CD14-positive monocyte (primary cell): Measurements from ENCODE around the gene CHKA. TPM values are rescaled to one million over a fixed set of nuclear protein-coding genes. Genes with fewer than 3 reads are reported as not detected.
A peak's percentile ranks its signal among the peaks of the same experiment; 100 is the strongest.

Experiments used
- DNase-seq, 3 donors: peaks; one replicate each; pipeline ENCODE4 v3.0.0-alpha.2; 2011 to 2022
- H2AFZ ChIP-seq: 2 replicates; pipeline ENCODE4 v1.6.0; 2012; ENCODE audit warnings: mild to moderate bottlenecking, low read depth, low read length, inconsistent platforms; ENCODE audit not compliant: insufficient read depth, poor library complexity, severe bottlenecking
- H3K27ac ChIP-seq, 2 donors: 1 replicate in 1 of 2; 2 replicates in 1 of 2; pipeline ENCODE4 v1.5.1; 2012 to 2013; ENCODE audit warnings: low read length in 2 of 2, control low read depth in 1 of 2, inconsistent platforms in 1 of 2, low read depth in 1 of 2, mild to moderate bottlenecking in 1 of 2
- H3K27me3 ChIP-seq, 2 donors: one replicate each; pipeline versions ENCODE4 v1.6.0 to v1.6.1; 2011 to 2013; ENCODE audit warnings: low read length in 2 of 2; ENCODE audit not compliant: control insufficient read depth in 2 of 2, insufficient read depth in 2 of 2
- H3K36me3 ChIP-seq, 2 donors: replicated peaks in 1 of 2; 1 replicate in 1 of 2; 2 replicates in 1 of 2; pipeline versions ENCODE4 v1.5.1 to v1.6.1; 2012 to 2013; ENCODE audit warnings: low read length in 2 of 2, control low read depth in 1 of 2, inconsistent platforms in 1 of 2, mild to moderate bottlenecking in 1 of 2; ENCODE audit not compliant: insufficient read depth in 2 of 2, control insufficient read depth in 1 of 2
- H3K4me1 ChIP-seq, 2 donors: 1 replicate in 1 of 2; 2 replicates in 1 of 2; pipeline versions ENCODE4 v1.5.1 to v1.6.1; 2012 to 2013; ENCODE audit warnings: low read length in 2 of 2, control low read depth in 1 of 2, inconsistent platforms in 1 of 2, mild to moderate bottlenecking in 1 of 2, moderate library complexity in 1 of 2; ENCODE audit not compliant: insufficient read depth in 2 of 2, control insufficient read depth in 1 of 2
- H3K4me2 ChIP-seq: replicated peaks from 2 replicates; pipeline ENCODE3; 2012; ENCODE audit warnings: low read length, moderate library complexity, mild to moderate bottlenecking; ENCODE audit not compliant: poor library complexity, severe bottlenecking; ENCODE audit errors: extremely low read depth
- H3K4me3 ChIP-seq, 3 experiments: fragments of 200-600 bp in 1 of 3; sonication (generic) in 1 of 3; replicated peaks in 1 of 3; 1 replicate in 2 of 3; 2 replicates in 1 of 3; pipeline ENCODE4 v1.5.1; 2011 to 2013; ENCODE audit warnings: low read length in 3 of 3, mild to moderate bottlenecking in 3 of 3, control low read depth in 2 of 3, low read depth in 2 of 3, inconsistent platforms in 1 of 3, moderate library complexity in 1 of 3
- H3K79me2 ChIP-seq: 2 replicates; pipeline ENCODE4 v1.6.0; 2012; ENCODE audit warnings: mild to moderate bottlenecking, control low read depth, inconsistent platforms, low read length, moderate library complexity; ENCODE audit not compliant: insufficient read depth
- H3K9ac ChIP-seq: 2 replicates; pipeline ENCODE4 v1.6.0; 2017; ENCODE audit warnings: low read length, mild to moderate bottlenecking; ENCODE audit not compliant: insufficient read depth, poor library complexity, severe bottlenecking
- H3K9me3 ChIP-seq, 2 donors: replicated peaks in 1 of 2; 1 replicate in 1 of 2; 2 replicates in 1 of 2; pipeline versions ENCODE4 v1.5.1 to v1.6.1; 2012 to 2013; ENCODE audit warnings: low read length in 2 of 2, control low read depth in 1 of 2; ENCODE audit not compliant: control insufficient read depth in 1 of 2, insufficient read depth in 1 of 2
- H4K20me1 ChIP-seq: 2 replicates; pipeline ENCODE4 v1.6.0; 2012; ENCODE audit warnings: mild to moderate bottlenecking, low read length, control low read depth, moderate library complexity; ENCODE audit not compliant: insufficient read depth
- H3K27ac Mint-ChIP-seq, 7 donors: one replicate each; pipeline ENCODE4 v1.8.0; 2020; ENCODE audit warnings: mild to moderate bottlenecking in 7 of 7, mixed read lengths in 7 of 7, moderate library complexity in 6 of 7, inconsistent platforms in 2 of 7
- H3K27me3 Mint-ChIP-seq, 3 donors: one replicate each; pipeline ENCODE4 v1.8.0; 2021 to 2022; ENCODE audit warnings: low read depth in 3 of 3, mild to moderate bottlenecking in 3 of 3, mixed read lengths in 3 of 3, moderate library complexity in 3 of 3, inconsistent platforms in 1 of 3
- H3K36me3 Mint-ChIP-seq, 2 donors: one replicate each; pipeline ENCODE4 v1.8.0; 2020; ENCODE audit warnings: mixed read lengths in 2 of 2, inconsistent platforms in 1 of 2, mild to moderate bottlenecking in 1 of 2
- H3K4me1 Mint-ChIP-seq: one replicate; pipeline ENCODE4 v1.8.0; 2020; ENCODE audit warnings: mild to moderate bottlenecking, mixed read lengths
- H3K4me3 Mint-ChIP-seq, 2 donors: one replicate each; pipeline ENCODE4 v1.8.0; 2020; ENCODE audit warnings: mild to moderate bottlenecking in 2 of 2, mixed read lengths in 2 of 2, moderate library complexity in 1 of 2
- H3K9me3 Mint-ChIP-seq, 7 donors: one replicate each; pipeline ENCODE4 v1.8.0; 2020 to 2022; ENCODE audit warnings: mixed read lengths in 7 of 7, mild to moderate bottlenecking in 6 of 7, moderate library complexity in 6 of 7, inconsistent platforms in 2 of 7
- CTCF ChIP-seq: fragments of 200-600 bp; IDR thresholded peaks from one replicate; pipeline ENCODE4 v1.8.0; 2022; ENCODE audit warnings: antibody characterized with exemption, mild to moderate bottlenecking
- WGBS: methylation state at CpG from one replicate; pipeline ENCODE4 v1.1.5; 2013; ENCODE audit warnings: missing lambda C conversion rate; ENCODE audit not compliant: insufficient coverage; 5-methylcytosine and 5-hydroxymethylcytosine counted together
- intact Hi-C, 2 donors: fragments of 100-400 bp; cut with micrococcal nuclease; formaldehyde crosslinking; loops; one replicate each; pipeline versions ENCODE4 v1.15.0 to v1.15.1; 2023
- polyA plus RNA-seq, 3 donors: library from polyadenylated mRNA; depleted of rRNA in 1 of 3; unstranded in 2 of 3; stranded (reverse) in 1 of 3; fragments of 300-500 nt in 2 of 3; fragments of >200 nt in 1 of 3; fragmentation: Illumina TruSeq in 2 of 3; gene quantifications; 1 replicate in 2 of 3; 2 replicates in 1 of 3; pipeline ENCODE4 v1.2.3, GENCODE V29; 2012 to 2021

Gene CHKA
- polyA plus RNA-seq, 3 donors = 2.8 to 20.9 (median 5.7) TPM

- Histone ChIP-seq H3K4me3 (peak overlapping the region; percentile 84 to 96 (median 91)), H3K9me3 (no peaks in the 10 kb centered on the region), H3K27ac (peak overlapping the region; percentile 98 to 99), H4K20me1 (peaks cover 41% of the 10 kb centered on the region), H3K9ac (peak overlapping the region; percentile 92), H3K4me1 (peaks cover 51 to 73% of the 10 kb centered on the region in 2 donors), H2AFZ (no peak overlapping the region), H3K79me2 (peaks cover 68% of the 10 kb centered on the region), H3K4me2 (peak overlapping the region; percentile 97), H3K27me3 (no peaks in the 10 kb centered on the region), H3K36me3 (peaks cover 31 to 35% of the 10 kb centered on the region in 2 donors)
- H3K9me3 Mint-ChIP-seq = no peaks in the 10 kb centered on the region
- peaks cover 0 to 3% (median 0%) of the 10 kb centered on the region in 3 donors for H3K27me3 Mint-ChIP-seq
- peaks cover 15 to 37% of the 10 kb centered on the region in 2 donors for H3K36me3 Mint-ChIP-seq
- peaks cover 38% of the 10 kb centered on the region for H3K4me1 Mint-ChIP-seq
- 67% methylated on average over 13 of the region's 13 CpGs for WGBS
- no peak for DNase-seq
- peak overlapping the region; percentile 98 to 100 (median 99) for H3K27ac Mint-ChIP-seq
- intact Hi-C loops = loop anchor here in 1 of 2 donors (5.0 kb wide), 3 partner anchors 36 to 234 kb away; partner anchors contain the start of genes C11orf24, CHKA and UNC93B1
- H3K4me3 Mint-ChIP-seq = peak overlapping the region; percentile 89 to 95
- TF ChIP-seq CTCF = no peak
Observed at GRCh38 chr11:68038226-68038717, 82.9 kb downstream of the CHKA start.

GRCh38 chr11:68037411-68038225 lies 83.6 kb downstream of the CHKA start:
- peak overlapping the region; percentile 98 to 99 for H3K27ac ChIP-seq
- TF ChIP-seq CTCF = no peak
- H3K4me3 ChIP-seq = peak overlapping the region in 1 of 3 experiments; percentile 96
- H3K79me2 ChIP-seq = peaks cover 64% of the 10 kb centered on the region
- H3K9ac ChIP-seq = peak overlapping the region; percentile 92
- WGBS = 86% methylated on average over 17 of the region's 20 CpGs
- Mint-ChIP-seq H3K27me3 (peaks cover 0 to 3% (median 0%) of the 10 kb centered on the region in 3 donors), H3K36me3 (peaks cover 15 to 38% of the 10 kb centered on the region in 2 donors), H3K4me3 (peak overlapping the region; percentile 60 to 68), H3K9me3 (no peaks in the 10 kb centered on the region), H3K4me1 (peaks cover 38% of the 10 kb centered on the region), H3K27ac (peak overlapping the region; percentile 98 to 100 (median 99))
- peaks cover 27 to 35% of the 10 kb centered on the region in 2 donors for H3K36me3 ChIP-seq
- intact Hi-C loops = loop anchor here in 1 of 2 donors (2.0 to 5.0 kb wide), 4 partner anchors 27 to 235 kb away; partner anchors contain the start of genes ALDH3B1, C11orf24, CHKA and UNC93B1
- H3K4me1 ChIP-seq = peaks cover 51 to 73% of the 10 kb centered on the region in 2 donors
- H3K4me2 ChIP-seq = peak overlapping the region; percentile 97
- no peaks in the 10 kb centered on the region for H3K27me3 ChIP-seq
- no peak for DNase-seq
- peaks cover 35% of the 10 kb centered on the region for H4K20me1 ChIP-seq
- no peak overlapping the region for H2AFZ ChIP-seq
- no peaks in the 10 kb centered on the region for H3K9me3 ChIP-seq
